Measurements from ENCODE around the gene HS3ST5. TPM values are rescaled to one million over a fixed set of nuclear protein-coding genes. Genes with fewer than 3 reads are reported as not detected.

HS3ST5 gene
- total RNA-seq, 4 donors from 2014 or later: not detected

- Histone ChIP-seq H3K27me3 (no peaks in the 10 kb centered on the region), H3K4me3 (replicated peaks in 1 of 3) (no peak overlapping the region), H3K36me3 (no peaks in the 10 kb centered on the region), H3K9me3 (no peaks in the 10 kb centered on the region), H3K27ac (no peak overlapping the region), H3K4me1 (no peaks in the 10 kb centered on the region)
- intact Hi-C loops (cut with DNase I): no loop called here
- 89 to 92% methylated on average over 3 of the region's 3 CpGs for WGBS, 2 donors
- TF ChIP-seq CTCF (IDR thresholded peaks at IDR 0.05): no peak
- no peak for TF ChIP-seq POLR2A (IDR thresholded peaks at IDR 0.05)
- DNase-seq: no peak
These were observed 125.9 kb downstream of the HS3ST5 start for GRCh38 chr6:114216789-114217467.

- Histone ChIP-seq H3K36me3 (no peaks in the 10 kb centered on the region), H3K27ac (no peak overlapping the region), H3K4me3 (replicated peaks in 1 of 3) (no peak overlapping the region), H3K4me1 (no peaks in the 10 kb centered on the region), H3K27me3 (no peaks in the 10 kb centered on the region), H3K9me3 (no peaks in the 10 kb centered on the region)
- no peak for TF ChIP-seq CTCF (IDR thresholded peaks at IDR 0.05)
- no peak for TF ChIP-seq POLR2A (IDR thresholded peaks at IDR 0.05)
- DNase-seq: no peak
- intact Hi-C loops (cut with DNase I): no loop called here
- 92 to 95% methylated on average over 4 of the region's 4 CpGs for WGBS, 2 donors
These were observed 132.4 kb downstream of the HS3ST5 start for GRCh38 chr6:114210467-114210866.

GRCh38 chr6:114203460-114203859 lies 139.4 kb downstream of the HS3ST5 start:
- Histone ChIP-seq H3K36me3 (no peaks in the 10 kb centered on the region), H3K27me3 (no peaks in the 10 kb centered on the region), H3K4me3 (replicated peaks in 1 of 3) (no peak overlapping the region), H3K9me3 (no peaks in the 10 kb centered on the region), H3K27ac (no peak overlapping the region), H3K4me1 (no peaks in the 10 kb centered on the region)
- DNase-seq: no peak
- WGBS, 2 donors: 91 to 95% methylated on average over 3 of the region's 3 CpGs
- intact Hi-C loops (cut with DNase I): no loop called here
- TF ChIP-seq POLR2A (IDR thresholded peaks at IDR 0.05) (no peak), CTCF (IDR thresholded peaks at IDR 0.05) (no peak)

GRCh38 chr6:114202389-114202788 lies 140.4 kb downstream of the HS3ST5 start:
- TF ChIP-seq POLR2A (IDR thresholded peaks at IDR 0.05) (no peak), CTCF (IDR thresholded peaks at IDR 0.05) (no peak)
- Histone ChIP-seq H3K9me3 (no peaks in the 10 kb centered on the region), H3K27ac (no peak overlapping the region), H3K4me3 (replicated peaks in 1 of 3) (no peak overlapping the region), H3K27me3 (no peaks in the 10 kb centered on the region), H3K36me3 (no peaks in the 10 kb centered on the region), H3K4me1 (no peaks in the 10 kb centered on the region)
- intact Hi-C loops (cut with DNase I): no loop called here
- DNase-seq: no peak

- H3K9me3 ChIP-seq: no peaks in the 10 kb centered on the region
- H3K36me3 ChIP-seq: no peaks in the 10 kb centered on the region
- intact Hi-C loops (cut with DNase I): no loop called here
- no peak overlapping the region for H3K4me3 ChIP-seq (replicated peaks in 1 of 3)
- H3K27me3 ChIP-seq: no peaks in the 10 kb centered on the region
- no peaks in the 10 kb centered on the region for H3K4me1 ChIP-seq
- 76 to 90% methylated on average over 3 of the region's 3 CpGs for WGBS, 2 donors
- no peak for TF ChIP-seq POLR2A (IDR thresholded peaks at IDR 0.05)
- TF ChIP-seq CTCF (IDR thresholded peaks at IDR 0.05): no peak
- no peak overlapping the region for H3K27ac ChIP-seq
- no peak for DNase-seq
These were observed 141.9 kb downstream of the HS3ST5 start for GRCh38 chr6:114200891-114201290.

Data from thyroid gland (tissue), 4 donors.